ENCODE results near the gene TBRG4. TPM values are rescaled to one million over a fixed set of nuclear protein-coding genes. Genes with fewer than 3 reads are reported as not detected.

The TBRG4 gene
- total RNA-seq, 1 donor from 2014 or later = 52.5 TPM

- DNase-seq (ENCODE audit: extremely low read depth, low read depth, low spot score) = no peak
Measured at GRCh38 chr7:45145881-45146280, 34.4 kb upstream of the TBRG4 start.

GRCh38 chr7:45143616-45144015 lies 32.1 kb upstream of the TBRG4 start:
- no peak for DNase-seq (ENCODE audit: extremely low read depth, low read depth, low spot score)

GRCh38 chr7:45140827-45141226 lies 29.3 kb upstream of the TBRG4 start:
- DNase-seq (ENCODE audit: extremely low read depth, low read depth, low spot score) = no peak

GRCh38 chr7:45138433-45139267 lies 27.2 kb upstream of the TBRG4 start:
- no peak for DNase-seq (ENCODE audit: extremely low read depth, low read depth, low spot score)

GRCh38 chr7:45136106-45137060 lies 24.9 kb upstream of the TBRG4 start:
- DNase-seq (ENCODE audit: extremely low read depth, low read depth, low spot score) = peak; percentile 58

- DNase-seq (ENCODE audit: extremely low read depth, low read depth, low spot score) = no peak
Measured at GRCh38 chr7:45133877-45134276, 22.4 kb upstream of the TBRG4 start.

- no peak for DNase-seq (ENCODE audit: extremely low read depth, low read depth, low spot score)
Measured at GRCh38 chr7:45133352-45133751, 21.9 kb upstream of the TBRG4 start.

- DNase-seq (ENCODE audit: extremely low read depth, low read depth, low spot score) = no peak
Measured at GRCh38 chr7:45132708-45133320, 21.3 kb upstream of the TBRG4 start.

- no peak for DNase-seq (ENCODE audit: extremely low read depth, low read depth, low spot score)
Measured at GRCh38 chr7:45131891-45132290, 20.4 kb upstream of the TBRG4 start.

- no peak for DNase-seq (ENCODE audit: extremely low read depth, low read depth, low spot score)
Measured at GRCh38 chr7:45130910-45131309, 19.4 kb upstream of the TBRG4 start.

GRCh38 chr7:45129906-45130305 lies 18.4 kb upstream of the TBRG4 start:
- DNase-seq (ENCODE audit: extremely low read depth, low read depth, low spot score) = no peak

GRCh38 chr7:45129181-45129800 lies 17.8 kb upstream of the TBRG4 start:
- no peak for DNase-seq (ENCODE audit: extremely low read depth, low read depth, low spot score)

GRCh38 chr7:45126920-45127319 lies 15.4 kb upstream of the TBRG4 start:
- DNase-seq (ENCODE audit: extremely low read depth, low read depth, low spot score) = no peak

- DNase-seq (ENCODE audit: extremely low read depth, low read depth, low spot score) = no peak
Measured at GRCh38 chr7:45126201-45126600, 14.7 kb upstream of the TBRG4 start.

- no peak for DNase-seq (ENCODE audit: extremely low read depth, low read depth, low spot score)
Measured at GRCh38 chr7:45125193-45125904, 13.9 kb upstream of the TBRG4 start.

GRCh38 chr7:45123913-45124710 lies 12.6 kb upstream of the TBRG4 start:
- no peak for DNase-seq (ENCODE audit: extremely low read depth, low read depth, low spot score)

- DNase-seq (ENCODE audit: extremely low read depth, low read depth, low spot score) = no peak
Measured at GRCh38 chr7:45122975-45123860, 11.7 kb upstream of the TBRG4 start.

- no peak for DNase-seq (ENCODE audit: extremely low read depth, low read depth, low spot score)
Measured at GRCh38 chr7:45119550-45119949, 8.1 kb upstream of the TBRG4 start.
